Ishikawa (cell line): Measurements from ENCODE around the gene FURIN.

Source experiments
- CEBPB ChIP-seq: IDR thresholded peaks from 2 replicates; pipeline ENCODE4 v1.6.1; 2012
- EP300 ChIP-seq: IDR thresholded peaks from 2 replicates; pipeline ENCODE4 v1.6.1; 2012; ENCODE audit warnings: borderline replicate concordance
- FOXM1 ChIP-seq: IDR thresholded peaks from 2 replicates; pipeline ENCODE4 v1.6.1; 2012; ENCODE audit warnings: low read depth, borderline replicate concordance
- MAX ChIP-seq: IDR thresholded peaks from 2 replicates; pipeline ENCODE4 v1.6.1; 2012
- RAD21 ChIP-seq: IDR thresholded peaks from 2 replicates; pipeline ENCODE4 v1.6.1; 2012; ENCODE audit warnings: low read depth
- TAF1 ChIP-seq: IDR thresholded peaks from 2 replicates; pipeline ENCODE4 v1.6.1; 2012; ENCODE audit warnings: low read depth, mild to moderate bottlenecking
- TCF12 ChIP-seq: IDR thresholded peaks from 2 replicates; pipeline ENCODE4 v1.6.1; 2012; ENCODE audit warnings: low read depth
- TEAD4 ChIP-seq: IDR thresholded peaks from 2 replicates; pipeline ENCODE4 v1.6.1; 2012
- USF1 ChIP-seq: IDR thresholded peaks from 2 replicates; pipeline ENCODE4 v1.6.1; 2012
- YY1 ChIP-seq: IDR thresholded peaks from 2 replicates; pipeline ENCODE4 v1.6.1; 2012; ENCODE audit warnings: low read depth
- ZBTB7A ChIP-seq: IDR thresholded peaks from 2 replicates; pipeline ENCODE4 v1.6.1; 2012; ENCODE audit warnings: low read depth

GRCh38 chr15:90829126-90829525, 39.3 kb upstream of the FURIN start:
- TF ChIP-seq TAF1 (no peak), TCF12 (no peak), EP300 (no peak), YY1 (no peak), TEAD4 (no peak), RAD21 (no peak), FOXM1 (no peak), ZBTB7A (no peak), MAX (no peak), USF1 (no peak), CEBPB (no peak)
